ENCODE data around the gene TBRG4.

The TBRG4 gene

DNA sequence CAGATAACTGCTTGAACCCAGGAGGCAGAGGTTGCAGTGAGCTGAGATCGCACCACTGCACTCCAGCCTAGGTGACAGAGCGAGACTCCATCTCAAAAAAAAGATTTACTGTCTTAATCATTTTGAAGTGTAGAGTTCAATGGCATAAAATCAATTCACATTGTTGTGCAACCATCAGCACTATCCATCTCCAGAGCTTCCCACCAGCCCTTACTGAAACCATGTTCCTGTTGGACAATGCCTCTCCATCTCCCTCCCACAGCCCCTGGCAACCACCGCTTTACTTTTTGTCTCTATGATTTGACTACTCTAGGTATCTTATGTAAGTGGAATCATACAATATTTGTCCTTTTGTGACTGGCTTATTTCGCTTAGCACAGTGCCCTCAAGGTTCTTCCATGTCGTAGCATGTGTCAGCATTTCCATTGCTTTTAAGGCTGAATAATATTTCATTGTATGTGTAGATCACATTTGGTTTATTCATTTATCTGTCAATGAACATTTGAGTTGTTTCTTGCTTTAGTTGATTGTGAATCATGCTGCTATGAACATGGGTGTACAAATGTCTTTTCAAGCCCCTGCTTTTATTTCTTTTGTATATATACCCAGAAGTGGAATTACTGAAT, 55.8 kb downstream of the TBRG4 start:
- no peak for DNase-seq

DNA sequence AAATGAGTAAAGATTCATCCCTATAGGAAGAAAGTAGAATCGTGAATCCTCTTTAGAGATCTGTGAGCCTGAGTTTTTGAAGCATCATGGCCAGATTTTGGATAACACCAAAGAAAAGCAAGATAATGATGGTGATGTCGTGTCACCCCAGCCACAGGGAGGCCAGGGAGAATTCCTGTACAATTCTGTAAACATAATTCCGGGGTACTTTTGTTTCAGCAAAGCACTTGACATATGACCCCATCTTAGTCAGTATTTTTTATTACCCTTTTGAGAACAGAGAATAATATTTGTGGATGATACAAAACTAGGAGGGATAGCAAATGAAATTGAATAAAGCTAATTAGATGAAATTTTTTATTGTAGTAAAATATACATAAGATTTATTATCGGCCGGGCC, 56.5 kb downstream of the TBRG4 start:
- no peak for DNase-seq

DNA sequence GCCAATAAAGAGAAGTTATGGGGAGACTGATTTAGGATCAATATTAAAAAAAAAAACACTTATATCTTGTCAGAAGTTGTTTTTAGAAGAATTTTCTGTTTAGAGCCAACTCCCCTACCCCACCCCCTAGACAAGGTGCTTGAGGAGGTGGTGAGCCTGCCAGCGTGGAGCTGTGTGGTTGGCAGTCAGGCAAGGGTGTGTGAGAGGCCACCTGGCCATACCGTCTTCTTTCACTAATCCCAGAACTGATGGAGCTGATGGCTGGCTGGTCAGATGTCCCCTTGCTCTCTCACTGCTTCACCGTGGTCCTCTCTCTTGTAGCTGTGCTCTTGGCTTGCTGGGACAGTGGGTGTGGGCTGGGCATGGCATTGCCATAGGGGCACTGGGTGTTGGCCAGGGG, 57.1 kb downstream of the TBRG4 start:
- no peak for DNase-seq

- no peak for DNase-seq
Observed at GRCh38 chr7:45053941-45054340, 57.6 kb downstream of the TBRG4 start.

GRCh38 chr7:45053401-45053800, 58.1 kb downstream of the TBRG4 start:
- no peak for DNase-seq

GRCh38 chr7:45052011-45052410, 59.5 kb downstream of the TBRG4 start:
- no peak for DNase-seq

DNA sequence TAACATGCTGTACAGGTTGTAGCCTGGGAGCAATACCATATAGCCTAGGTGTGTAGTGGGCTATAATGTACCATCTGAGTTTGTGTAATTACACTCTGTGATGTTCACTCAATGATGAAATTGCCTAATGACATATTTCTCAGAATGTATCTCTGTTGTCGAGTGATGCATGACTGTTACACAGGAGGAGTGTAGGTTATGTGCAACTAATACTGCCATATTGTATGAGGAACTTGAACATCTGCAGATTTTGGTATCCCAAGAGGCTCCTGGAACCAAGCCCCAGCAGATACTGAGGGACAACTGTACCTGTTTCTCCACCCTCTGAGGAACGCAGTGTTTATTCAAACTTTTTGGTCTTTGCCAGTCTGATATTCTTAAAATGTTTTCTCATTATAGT, 61.3 kb downstream of the TBRG4 start:
- no peak for DNase-seq

Measured in hypothalamus (tissue), 51 donors.